ENCODE data around the gene NMNAT3.
A peak's percentile ranks its signal among the peaks of the same experiment; 100 is the strongest.

NMNAT3 gene

DNA sequence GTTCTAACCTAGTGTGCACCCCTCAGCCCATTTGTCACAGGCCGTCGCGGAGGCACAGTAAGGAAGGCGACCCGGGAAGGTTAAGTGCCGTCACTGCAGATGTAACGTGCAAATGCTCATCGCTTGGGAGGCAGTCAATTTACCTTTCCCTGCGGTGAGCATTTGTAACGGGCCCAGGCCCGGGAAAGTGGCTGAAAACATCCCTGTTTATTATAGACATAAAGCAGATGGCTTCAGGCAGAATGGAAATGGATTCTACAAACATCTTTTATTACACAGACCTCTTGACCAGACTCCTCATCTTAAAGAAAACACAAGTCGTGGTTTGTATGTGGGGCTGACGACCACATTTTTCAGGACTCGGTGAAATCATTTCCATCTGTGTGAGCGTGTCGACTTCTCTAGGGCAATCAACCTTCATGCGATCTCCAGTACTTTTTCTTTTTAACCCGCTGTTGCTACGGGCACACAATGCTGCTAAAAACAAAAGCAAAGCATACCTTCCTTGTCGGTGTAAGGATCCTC, 43.6 kb downstream of the NMNAT3 start:
- Histone ChIP-seq H3K27me3 (replicated peaks) (no peaks in the 10 kb centered on the region), H3K27ac (no peak overlapping the region), H3K4me3 (ENCODE audit: low read depth, low read length) (no peak overlapping the region), H3K36me3 (replicated peaks) (no peaks in the 10 kb centered on the region)
- no peak for DNase-seq
- TF ChIP-seq, protein P1, sequence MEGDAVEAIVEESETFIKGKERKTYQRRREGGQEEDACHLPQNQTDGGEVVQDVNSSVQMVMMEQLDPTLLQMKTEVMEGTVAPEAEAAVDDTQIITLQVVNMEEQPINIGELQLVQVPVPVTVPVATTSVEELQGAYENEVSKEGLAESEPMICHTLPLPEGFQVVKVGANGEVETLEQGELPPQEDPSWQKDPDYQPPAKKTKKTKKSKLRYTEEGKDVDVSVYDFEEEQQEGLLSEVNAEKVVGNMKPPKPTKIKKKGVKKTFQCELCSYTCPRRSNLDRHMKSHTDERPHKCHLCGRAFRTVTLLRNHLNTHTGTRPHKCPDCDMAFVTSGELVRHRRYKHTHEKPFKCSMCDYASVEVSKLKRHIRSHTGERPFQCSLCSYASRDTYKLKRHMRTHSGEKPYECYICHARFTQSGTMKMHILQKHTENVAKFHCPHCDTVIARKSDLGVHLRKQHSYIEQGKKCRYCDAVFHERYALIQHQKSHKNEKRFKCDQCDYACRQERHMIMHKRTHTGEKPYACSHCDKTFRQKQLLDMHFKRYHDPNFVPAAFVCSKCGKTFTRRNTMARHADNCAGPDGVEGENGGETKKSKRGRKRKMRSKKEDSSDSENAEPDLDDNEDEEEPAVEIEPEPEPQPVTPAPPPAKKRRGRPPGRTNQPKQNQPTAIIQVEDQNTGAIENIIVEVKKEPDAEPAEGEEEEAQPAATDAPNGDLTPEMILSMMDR (IDR thresholded peaks at IDR 0.05; ENCODE audit: low read depth, low read length, missing control alignments) = no peak
- in situ Hi-C loops (cut with HindIII; ENCODE audit: low pct_ligation_motif_present, low sequenced_read_pairs) = no loop called here

DNA sequence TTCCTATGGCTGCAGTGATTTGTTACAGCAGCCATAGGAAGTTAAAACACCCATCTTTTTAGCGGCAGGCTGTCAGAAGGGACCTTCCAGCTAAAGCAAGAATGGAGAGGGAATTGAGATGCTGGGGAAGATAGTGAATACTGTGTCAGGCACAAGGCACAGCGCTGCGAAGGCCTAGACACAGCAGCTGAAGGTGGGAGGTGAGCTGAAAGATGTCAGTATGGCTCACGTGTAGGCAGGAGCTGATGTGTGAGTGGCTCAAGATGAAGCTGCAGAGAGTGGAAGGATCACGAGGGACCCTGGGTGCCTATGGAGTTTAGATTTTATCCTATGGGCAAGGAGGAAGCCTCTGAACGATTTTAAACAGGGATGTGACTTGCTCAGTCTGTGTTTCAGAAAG, 44.3 kb downstream of the NMNAT3 start:
- no peak for DNase-seq
- no peaks in the 10 kb centered on the region for H3K36me3 ChIP-seq (replicated peaks)
- TF ChIP-seq, protein P1 (IDR thresholded peaks at IDR 0.05; ENCODE audit: low read depth, low read length, missing control alignments) = no peak
- in situ Hi-C loops (cut with HindIII; ENCODE audit: low pct_ligation_motif_present, low sequenced_read_pairs) = no loop called here
- no peak overlapping the region for H3K27ac ChIP-seq
- H3K4me3 ChIP-seq (ENCODE audit: low read depth, low read length) = no peak overlapping the region
- H3K27me3 ChIP-seq (replicated peaks) = no peaks in the 10 kb centered on the region

DNA sequence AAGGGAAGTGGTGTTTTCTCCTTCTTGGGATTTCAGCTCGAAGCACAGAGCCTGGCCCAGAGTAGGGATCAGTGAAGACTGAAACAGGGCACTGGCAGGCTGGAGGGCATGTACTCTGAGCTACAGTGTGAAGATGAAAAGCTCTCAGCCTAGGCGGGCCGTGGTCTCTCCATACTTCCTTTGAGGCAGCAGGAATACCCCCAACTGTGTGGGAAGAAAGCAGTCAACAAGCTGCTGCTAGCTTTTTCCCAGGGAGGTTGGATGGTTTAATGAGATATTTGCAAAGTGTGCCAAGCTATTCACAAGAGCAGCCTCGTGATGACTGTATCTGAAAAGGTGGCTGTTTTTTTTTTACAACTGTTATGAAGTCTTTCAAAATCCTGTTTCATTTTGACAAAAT, 47.2 kb downstream of the NMNAT3 start:
- Histone ChIP-seq H3K36me3 (replicated peaks) (no peaks in the 10 kb centered on the region), H3K27me3 (replicated peaks) (no peaks in the 10 kb centered on the region), H3K27ac (no peak overlapping the region), H3K4me3 (ENCODE audit: low read depth, low read length) (no peak overlapping the region)
- in situ Hi-C loops (cut with HindIII; ENCODE audit: low pct_ligation_motif_present, low sequenced_read_pairs) = no loop called here
- TF ChIP-seq, protein P1 (IDR thresholded peaks at IDR 0.05; ENCODE audit: low read depth, low read length, missing control alignments) = no peak
- DNase-seq = no peak

GRCh38 chr3:139629033-139629432, 48.7 kb downstream of the NMNAT3 start:
- DNase-seq = peak; percentile 9
- Histone ChIP-seq H3K4me3 (ENCODE audit: low read depth, low read length) (no peak overlapping the region), H3K27me3 (replicated peaks) (no peaks in the 10 kb centered on the region), H3K27ac (no peak overlapping the region), H3K36me3 (replicated peaks) (no peaks in the 10 kb centered on the region)
- in situ Hi-C loops (cut with HindIII; ENCODE audit: low pct_ligation_motif_present, low sequenced_read_pairs) = no loop called here
- TF ChIP-seq, protein P1 (IDR thresholded peaks at IDR 0.05; ENCODE audit: low read depth, low read length, missing control alignments) = peak; percentile 63

DNA sequence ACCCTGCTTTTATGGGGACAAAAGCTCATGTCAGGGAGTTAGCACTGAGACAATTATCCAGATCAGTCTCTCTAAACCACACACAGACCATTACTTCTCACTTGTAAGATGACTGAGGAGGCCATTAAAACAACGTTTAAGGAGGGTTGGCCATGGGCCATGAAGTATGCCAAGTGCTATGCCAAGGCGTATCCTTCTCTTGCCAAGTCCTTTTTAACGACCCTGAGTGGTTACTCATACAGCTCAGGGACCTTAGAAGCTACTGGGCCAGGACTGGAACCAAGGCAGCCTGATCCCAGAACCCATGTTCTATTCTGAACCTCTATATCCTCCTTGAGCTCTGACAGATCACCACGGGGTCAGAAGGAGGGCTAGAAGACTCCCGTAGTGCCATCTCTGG, 50.0 kb downstream of the NMNAT3 start:
- Histone ChIP-seq H3K27ac (no peak overlapping the region), H3K36me3 (replicated peaks) (no peaks in the 10 kb centered on the region), H3K4me3 (ENCODE audit: low read depth, low read length) (no peak overlapping the region), H3K27me3 (replicated peaks) (no peaks in the 10 kb centered on the region)
- DNase-seq = no peak
- in situ Hi-C loops (cut with HindIII; ENCODE audit: low pct_ligation_motif_present, low sequenced_read_pairs) = no loop called here
- TF ChIP-seq, protein P1 (IDR thresholded peaks at IDR 0.05; ENCODE audit: low read depth, low read length, missing control alignments) = no peak

- Histone ChIP-seq H3K27ac (no peak overlapping the region), H3K27me3 (replicated peaks) (no peaks in the 10 kb centered on the region), H3K4me3 (ENCODE audit: low read depth, low read length) (no peak overlapping the region), H3K36me3 (replicated peaks) (no peaks in the 10 kb centered on the region)
- in situ Hi-C loops (cut with HindIII; ENCODE audit: low pct_ligation_motif_present, low sequenced_read_pairs) = no loop called here
- TF ChIP-seq, protein P1 (IDR thresholded peaks at IDR 0.05; ENCODE audit: low read depth, low read length, missing control alignments) = no peak
- no peak for DNase-seq
These were observed 57.3 kb downstream of the NMNAT3 start for GRCh38 chr3:139620438-139620837.
